K562 treated with DMSO at 1 percent for 24 hours (cell line): ENCODE measurements around the gene PARD3. TPM values are rescaled to one million over a fixed set of nuclear protein-coding genes. Genes with fewer than 3 reads are reported as not detected.

ENCODE experiments used
- total RNA-seq: library from RNA; unstranded; fragments of 300-600 nt; gene quantifications from 2 replicates; pipeline ENCODE4 v1.2.3, GENCODE V29; 2022; ENCODE audit warnings: low read depth; ENCODE audit not compliant: insufficient read depth

Gene PARD3
- total RNA-seq: 3.8 and 4.1 TPM in 2 replicates

GRCh38 chr10:34815185-34816084, at the start of gene PARD3:
PARD3 (minus strand) TSS chr10:34815296; CDS start chr10:34814995, 301 bp downstream.

